ENCODE results near the gene CFL1. TPM values are rescaled to one million over a fixed set of nuclear protein-coding genes. Genes with fewer than 3 reads are reported as not detected.
"Not testable (repeated sequence)": the region's sequence is repeated elsewhere in the genome, so short reads cannot be mapped to it uniquely, and the experiment has no call there.

CFL1 gene
- total and polyA plus RNA-seq, 12 donors, result 159 to 962 (median 320) TPM

- TF ChIP-seq CTCF (IDR thresholded peaks at IDR 0.05), result no peak
- H3K36me3 ChIP-seq, result peaks cover 6 to 52% (median 33%) of the 10 kb centered on the region in 9 donors
- ATAC-seq (peak in 4 of 8 donors; percentile 2 to 14 (median 7)), DNase-seq (no peak)
- intact Hi-C loops (cut with DNase I), result no loop called here
- peaks cover 0 to 10% (median 3%) of the 10 kb centered on the region in 11 donors for H3K9me3 ChIP-seq
- H3K27me3 ChIP-seq, result no peaks in the 10 kb centered on the region
- peaks cover 0 to 18% (median 6%) of the 10 kb centered on the region in 9 donors for H3K4me1 ChIP-seq
- no peak overlapping the region for H3K4me3 ChIP-seq
- 68 to 74% methylated on average over 20 of the region's 20 CpGs for WGBS, 2 donors
- no peak overlapping the region for H3K27ac ChIP-seq
Observed at GRCh38 chr11:65850217-65851082, 7.5 kb downstream of the CFL1 start.

GRCh38 chr11:65849771-65850216 lies 8.2 kb downstream of the CFL1 start:
- intact Hi-C loops (cut with DNase I), result no loop called here
- no peak for DNase-seq
- WGBS, 2 donors, result 46 to 51% methylated on average over 16 of the region's 16 CpGs

GRCh38 chr11:65849366-65849765 lies 8.6 kb downstream of the CFL1 start:
- DNase-seq (no peak), ATAC-seq (no peak)
- intact Hi-C loops (cut with DNase I), result no loop called here
- H3K9me3 ChIP-seq, result peaks cover 0 to 10% (median 3%) of the 10 kb centered on the region in 11 donors
- no peak for TF ChIP-seq CTCF (IDR thresholded peaks at IDR 0.05)
- peaks cover 0 to 7% (median 1%) of the 10 kb centered on the region in 9 donors for H3K4me1 ChIP-seq
- no peak overlapping the region for H3K27ac ChIP-seq
- 71 to 72% methylated on average over 8 of the region's 8 CpGs for WGBS, 2 donors
- H3K4me3 ChIP-seq, result no peak overlapping the region
- H3K36me3 ChIP-seq, result peaks cover 0 to 42% (median 22%) of the 10 kb centered on the region in 9 donors
- H3K27me3 ChIP-seq, result no peaks in the 10 kb centered on the region

More at GRCh38 chr11:65849771-65850216, 8.2 kb downstream of the CFL1 start:
- no peak for ATAC-seq
- no peak overlapping the region for H3K27ac ChIP-seq
- peaks cover 0 to 10% (median 3%) of the 10 kb centered on the region in 11 donors for H3K9me3 ChIP-seq
- no peaks in the 10 kb centered on the region for H3K27me3 ChIP-seq
- TF ChIP-seq CTCF (IDR thresholded peaks at IDR 0.05), result no peak
- H3K36me3 ChIP-seq, result peaks cover under 1 to 46% (median 26%) of the 10 kb centered on the region in 9 donors
- H3K4me1 ChIP-seq, result peaks cover 0 to 12% (median 3%) of the 10 kb centered on the region in 9 donors
- H3K4me3 ChIP-seq, result no peak overlapping the region

- WGBS, 2 donors, result 70 to 71% methylated on average over 7 of the region's 7 CpGs
- not testable (repeated sequence) for ATAC-seq
Observed at GRCh38 chr11:65848693-65849092, 9.3 kb downstream of the CFL1 start.

More at GRCh38 chr11:65848693-65849092, 9.3 kb downstream of the CFL1 start:
- DNase-seq; H3K4me1 ChIP-seq; intact Hi-C loops (cut with DNase I); H3K27me3 ChIP-seq; H3K4me3 ChIP-seq; H3K27ac ChIP-seq: not testable (repeated sequence)
- peaks cover 0 to 10% (median 3%) of the 10 kb centered on the region in 11 donors for H3K9me3 ChIP-seq
- H3K36me3 ChIP-seq, result peaks cover 0 to 35% (median 16%) of the 10 kb centered on the region in 9 donors
